Uterus (tissue), 4 donors: Measurements from ENCODE around the gene METTL6. TPM values are rescaled to one million over a fixed set of nuclear protein-coding genes. Genes with fewer than 3 reads are reported as not detected.

Experiments
- DNase-seq, 2 donors: peaks; one replicate each; pipeline ENCODE4 v3.0.0-alpha.2; 2019 to 2020
- H3K27ac ChIP-seq, 2 donors: fragments of 200-600 bp; sonication (generic); 1 replicate in 1 of 2; 2 replicates in 1 of 2; pipeline ENCODE4 v1.5.1; 2016 to 2018
- H3K27me3 ChIP-seq, 2 donors: fragments of 200-600 bp; sonication (generic); one replicate each; pipeline ENCODE4 v1.5.1; 2018 to 2019; ENCODE audit warnings: control low read depth in 1 of 2
- H3K36me3 ChIP-seq, 2 donors: fragments of 200-600 bp; sonication (generic); one replicate each; pipeline ENCODE4 v1.5.1; 2019; ENCODE audit warnings: control low read depth in 1 of 2
- H3K4me1 ChIP-seq, 2 donors: fragments of 200-600 bp; sonication (generic); one replicate each; pipeline ENCODE4 v1.5.1; 2018 to 2019; ENCODE audit warnings: control low read depth in 1 of 2
- H3K4me3 ChIP-seq, 2 donors: fragments of 200-600 bp; sonication (generic); 1 replicate in 1 of 2; 2 replicates in 1 of 2; pipeline ENCODE4 v1.5.1; 2018 to 2019; ENCODE audit warnings: mild to moderate bottlenecking in 1 of 2
- H3K9me3 ChIP-seq, 2 donors: fragments of 200-600 bp; sonication (generic); one replicate each; pipeline ENCODE4 v1.5.1; 2019; ENCODE audit warnings: control low read depth in 1 of 2
- POLR2A ChIP-seq, 2 donors: fragments of 450-650 bp; IDR thresholded peaks; one replicate each; pipeline ENCODE4 v1.6.1; 2016; ENCODE audit warnings: antibody characterized with exemption in 2 of 2, mild to moderate bottlenecking in 1 of 2, moderate library complexity in 1 of 2
- intact Hi-C: fragments of 100-400 bp; cut with DNase I; formaldehyde crosslinking; loops from one replicate; pipeline ENCODE4 v1.15.1; 2023; ENCODE audit warnings: low total_unique reads
- total RNA-seq, 4 donors: library from RNA; depleted of rRNA in 3 of 4; stranded (reverse); fragments of >200 nt in 3 of 4; gene quantifications; one replicate each; pipeline versions ENCODE4 v1.1.0 to v1.2.4, GENCODE V29; 2014 to 2023
- TF ChIP-seq, protein P1 (sequence below), 4 experiments: fragments of 200-600 bp in 2 of 4; fragments of 450-650 bp in 2 of 4; sonication (generic) in 2 of 4; IDR thresholded peaks; one replicate each; pipeline ENCODE4 v1.5.1; 2016 to 2019; ENCODE audit warnings: antibody characterized with exemption in 4 of 4, mild to moderate bottlenecking in 2 of 4, moderate library complexity in 1 of 4
- donor health status: DM: yes; HTN: yes; CAD: no.

Gene METTL6
- total RNA-seq, 4 donors from 2014 or later = 2.0 to 61.7 (median 25.9) TPM

DNA sequence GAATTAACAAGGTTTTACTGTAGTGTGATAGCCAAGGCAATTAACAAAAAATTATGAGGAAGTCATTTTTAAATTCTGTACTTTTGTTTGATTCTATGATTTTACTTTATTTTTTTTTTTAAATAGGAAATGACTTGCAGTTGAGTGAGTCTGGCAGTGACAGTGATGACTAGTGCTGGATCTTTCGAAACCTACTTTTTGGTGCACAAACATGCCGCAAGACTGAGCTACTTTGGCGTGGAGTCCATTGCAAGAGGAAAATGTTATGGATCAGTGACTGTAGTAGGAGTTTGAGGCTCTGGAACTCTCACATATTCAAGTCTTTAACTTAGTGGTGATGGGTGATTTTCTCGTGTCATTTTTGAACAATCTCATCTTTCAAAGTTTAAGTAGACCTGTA lies 11.6 kb upstream of the METTL6 start:
- intact Hi-C loops = no loop called here
- no peaks in the 10 kb centered on the region for H3K9me3 ChIP-seq
- no peaks in the 10 kb centered on the region for H3K36me3 ChIP-seq
- no peak for DNase-seq
- H3K27ac ChIP-seq = no peak overlapping the region
- no peak for TF ChIP-seq POLR2A (IDR thresholded peaks at IDR 0.05)
- no peaks in the 10 kb centered on the region for H3K4me1 ChIP-seq
- no peak overlapping the region for H3K4me3 ChIP-seq
- H3K27me3 ChIP-seq = no peaks in the 10 kb centered on the region

DNA sequence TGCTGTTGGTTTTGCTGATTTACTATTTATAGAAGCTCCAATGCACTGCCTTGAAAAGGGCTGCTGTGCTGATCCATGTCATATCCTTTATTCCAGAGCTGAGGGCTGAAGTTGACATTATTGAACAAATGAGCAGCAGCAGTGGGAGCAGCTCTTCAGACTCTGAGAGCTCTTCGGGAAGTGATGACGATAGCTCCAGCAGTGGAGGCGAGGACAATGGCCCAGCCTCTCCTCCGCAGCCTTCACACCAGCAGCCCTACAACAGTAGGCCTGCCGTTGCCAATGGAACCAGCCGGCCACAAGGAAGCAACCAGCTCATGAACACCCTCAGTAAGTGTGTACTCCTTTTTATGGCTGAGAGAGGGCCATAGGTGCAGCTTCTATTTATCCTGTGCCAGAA lies 8.9 kb upstream of the METTL6 start:
- H3K9me3 ChIP-seq = no peaks in the 10 kb centered on the region

DNA sequence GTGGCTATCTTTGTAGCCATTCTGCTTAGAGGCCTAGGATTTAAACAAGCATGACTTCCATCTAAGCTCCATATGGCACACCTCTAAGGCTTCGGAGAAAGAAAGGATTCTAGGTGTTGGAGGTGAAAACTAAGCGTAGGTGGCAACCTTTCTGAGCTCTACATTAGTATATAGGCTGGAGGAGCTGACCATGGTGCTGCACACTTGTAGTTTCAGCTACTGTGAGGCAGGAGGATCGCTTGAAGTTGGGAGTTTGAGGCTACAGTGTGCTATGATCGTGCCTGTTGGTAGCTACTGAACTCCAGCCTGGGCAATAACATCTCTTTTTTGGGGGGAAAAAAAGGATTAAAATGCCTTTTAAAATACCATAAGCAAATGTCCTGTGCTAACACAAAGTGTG lies 7.4 kb upstream of the METTL6 start:
- Histone ChIP-seq H3K27me3 (no peaks in the 10 kb centered on the region), H3K9me3 (no peaks in the 10 kb centered on the region), H3K27ac (no peak overlapping the region), H3K4me1 (no peaks in the 10 kb centered on the region), H3K4me3 (no peak overlapping the region), H3K36me3 (no peaks in the 10 kb centered on the region)
- TF ChIP-seq, protein P1, sequence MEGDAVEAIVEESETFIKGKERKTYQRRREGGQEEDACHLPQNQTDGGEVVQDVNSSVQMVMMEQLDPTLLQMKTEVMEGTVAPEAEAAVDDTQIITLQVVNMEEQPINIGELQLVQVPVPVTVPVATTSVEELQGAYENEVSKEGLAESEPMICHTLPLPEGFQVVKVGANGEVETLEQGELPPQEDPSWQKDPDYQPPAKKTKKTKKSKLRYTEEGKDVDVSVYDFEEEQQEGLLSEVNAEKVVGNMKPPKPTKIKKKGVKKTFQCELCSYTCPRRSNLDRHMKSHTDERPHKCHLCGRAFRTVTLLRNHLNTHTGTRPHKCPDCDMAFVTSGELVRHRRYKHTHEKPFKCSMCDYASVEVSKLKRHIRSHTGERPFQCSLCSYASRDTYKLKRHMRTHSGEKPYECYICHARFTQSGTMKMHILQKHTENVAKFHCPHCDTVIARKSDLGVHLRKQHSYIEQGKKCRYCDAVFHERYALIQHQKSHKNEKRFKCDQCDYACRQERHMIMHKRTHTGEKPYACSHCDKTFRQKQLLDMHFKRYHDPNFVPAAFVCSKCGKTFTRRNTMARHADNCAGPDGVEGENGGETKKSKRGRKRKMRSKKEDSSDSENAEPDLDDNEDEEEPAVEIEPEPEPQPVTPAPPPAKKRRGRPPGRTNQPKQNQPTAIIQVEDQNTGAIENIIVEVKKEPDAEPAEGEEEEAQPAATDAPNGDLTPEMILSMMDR (IDR thresholded peaks at IDR 0.05) = no peak
- intact Hi-C loops = no loop called here
- DNase-seq = no peak

More for the DNA sequence above, 8.9 kb upstream of the METTL6 start:
- Histone ChIP-seq H3K27ac (no peak overlapping the region), H3K36me3 (no peaks in the 10 kb centered on the region), H3K4me3 (no peak overlapping the region), H3K4me1 (no peaks in the 10 kb centered on the region), H3K27me3 (no peaks in the 10 kb centered on the region)
- DNase-seq = no peak
- TF ChIP-seq POLR2A (IDR thresholded peaks at IDR 0.05) = no peak
- TF ChIP-seq, protein P1 (IDR thresholded peaks at IDR 0.05) = no peak
- intact Hi-C loops = no loop called here

DNA sequence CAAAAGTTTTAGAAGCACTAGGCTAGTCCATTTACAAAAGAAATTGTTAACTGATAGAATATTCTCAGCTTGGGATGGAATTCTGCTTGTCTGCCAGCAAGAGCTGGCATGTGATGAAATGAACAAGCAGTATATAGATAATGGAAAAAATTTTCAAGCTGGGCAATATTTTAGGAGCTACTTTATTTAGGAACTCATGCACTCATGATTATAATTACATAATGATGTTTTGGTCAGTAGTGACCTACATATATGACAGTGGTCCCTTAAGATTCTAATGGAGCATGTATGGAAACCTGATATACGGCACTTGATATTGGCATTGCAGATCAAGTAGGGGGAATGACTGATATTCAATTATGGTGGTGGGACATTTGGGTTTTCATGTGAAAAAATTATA lies 6.2 kb upstream of the METTL6 start:
- intact Hi-C loops = no loop called here
- DNase-seq = no peak
- no peaks in the 10 kb centered on the region for H3K36me3 ChIP-seq
- H3K9me3 ChIP-seq = no peaks in the 10 kb centered on the region
- no peaks in the 10 kb centered on the region for H3K27me3 ChIP-seq
- TF ChIP-seq, protein P1 (IDR thresholded peaks at IDR 0.05) = no peak
- no peak for TF ChIP-seq POLR2A (IDR thresholded peaks at IDR 0.05)
- H3K4me1 ChIP-seq = no peaks in the 10 kb centered on the region
- H3K4me3 ChIP-seq = no peak overlapping the region
- no peak overlapping the region for H3K27ac ChIP-seq

DNA sequence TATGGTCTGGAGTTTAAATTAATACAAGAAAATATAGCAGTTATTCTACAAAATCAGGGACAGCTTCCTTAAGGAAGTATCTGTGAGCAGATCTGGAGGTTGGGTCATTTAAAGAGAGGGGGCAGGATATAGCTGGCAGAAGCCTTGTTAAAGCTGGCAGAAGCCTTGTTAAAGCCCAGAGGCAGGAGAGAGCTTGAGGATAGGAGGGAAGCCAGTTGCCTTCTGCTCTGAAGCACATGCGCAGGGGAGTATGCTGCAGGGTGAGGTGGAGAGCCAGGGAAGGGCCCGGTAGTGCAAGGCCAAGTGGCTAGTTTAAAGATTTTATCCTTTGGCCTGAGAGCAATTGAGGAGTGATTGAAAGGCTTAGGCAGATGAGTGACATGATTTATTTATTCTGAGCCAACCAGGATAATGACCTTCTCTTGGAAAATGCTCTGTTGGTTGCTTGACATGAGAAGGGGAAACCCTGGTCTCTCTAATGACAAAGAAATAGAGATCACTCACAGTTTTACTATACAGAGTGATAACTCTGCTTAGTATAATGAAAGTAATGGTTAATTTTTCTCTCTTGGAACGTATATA lies 4.0 kb upstream of the METTL6 start:
- Histone ChIP-seq H3K27me3 (no peaks in the 10 kb centered on the region), H3K9me3 (no peaks in the 10 kb centered on the region), H3K27ac (no peak overlapping the region), H3K4me3 (no peak overlapping the region), H3K4me1 (no peaks in the 10 kb centered on the region), H3K36me3 (no peaks in the 10 kb centered on the region)
- TF ChIP-seq, protein P1 (IDR thresholded peaks at IDR 0.05) = no peak
- TF ChIP-seq POLR2A (IDR thresholded peaks at IDR 0.05) = no peak
- DNase-seq = no peak
- intact Hi-C loops = no loop called here

DNA sequence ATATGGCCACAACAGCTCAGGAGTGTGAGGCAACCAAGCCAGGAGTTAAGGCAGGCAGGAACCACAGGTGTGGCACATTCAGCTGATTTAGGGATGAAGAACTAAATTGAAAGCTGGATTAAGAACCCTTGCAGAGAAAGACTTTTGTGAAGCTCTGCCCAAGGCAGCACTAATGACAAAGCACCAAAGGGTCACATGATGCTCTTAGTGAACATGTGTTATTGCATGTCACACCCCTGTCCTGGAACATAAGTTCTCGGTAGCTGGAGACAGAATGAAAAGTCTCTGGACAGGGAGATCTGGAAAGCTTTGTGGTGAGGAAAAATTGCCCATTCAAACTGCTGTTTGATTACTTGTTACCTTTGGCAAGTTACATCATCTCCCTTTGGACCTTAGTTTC lies 3.3 kb upstream of the METTL6 start:
- TF ChIP-seq, protein P1 (IDR thresholded peaks at IDR 0.05) = no peak
- no peak for TF ChIP-seq POLR2A (IDR thresholded peaks at IDR 0.05)
- no peak overlapping the region for H3K4me3 ChIP-seq
- no peaks in the 10 kb centered on the region for H3K4me1 ChIP-seq
- DNase-seq = no peak
- H3K36me3 ChIP-seq = no peaks in the 10 kb centered on the region
- no peaks in the 10 kb centered on the region for H3K27me3 ChIP-seq
- no peak overlapping the region for H3K27ac ChIP-seq
- no peaks in the 10 kb centered on the region for H3K9me3 ChIP-seq
- intact Hi-C loops = no loop called here
